Neural cell (in vitro differentiated cells): ENCODE results near the gene EYS.

ENCODE experiments used
- EP300 ChIP-seq: fragments of 450-650 bp; conservative IDR thresholded peaks from 2 replicates; pipeline ENCODE4 v1.6.1; 2014; ENCODE audit warnings: antibody characterized with exemption, mild to moderate bottlenecking, moderate library complexity; ENCODE audit not compliant: poor library complexity, severe bottlenecking
- EZH2 ChIP-seq: fragments of 200-600, 300-800 bp; shearing (Covaris generic), sonication (generic); IDR thresholded peaks from 2 replicates; pipeline ENCODE4 v1.6.1; 2014; ENCODE audit warnings: antibody characterized with exemption, low read length, borderline replicate concordance, mild to moderate bottlenecking; ENCODE audit not compliant: insufficient read depth, poor library complexity, severe bottlenecking
- POLR2AphosphoS5 ChIP-seq: IDR thresholded peaks from 2 replicates; pipeline ENCODE4 v1.6.1; 2012
- SMC3 ChIP-seq: fragments of 450-650 bp; conservative IDR thresholded peaks from 2 replicates; pipeline ENCODE4 v1.6.1; 2014; ENCODE audit warnings: antibody characterized with exemption, mild to moderate bottlenecking, moderate library complexity; ENCODE audit not compliant: poor library complexity
- TF ChIP-seq, protein P1 (sequence below): fragments of 450-650 bp; IDR thresholded peaks from 2 replicates; pipeline ENCODE4 v1.5.1; 2014; ENCODE audit warnings: antibody characterized with exemption, mild to moderate bottlenecking, moderate library complexity; ENCODE audit not compliant: poor library complexity, severe bottlenecking
- TF ChIP-seq, protein P2 (sequence below): IDR thresholded peaks from 2 replicates; pipeline ENCODE4 v1.6.1; 2012; ENCODE audit warnings: borderline replicate concordance

DNA sequence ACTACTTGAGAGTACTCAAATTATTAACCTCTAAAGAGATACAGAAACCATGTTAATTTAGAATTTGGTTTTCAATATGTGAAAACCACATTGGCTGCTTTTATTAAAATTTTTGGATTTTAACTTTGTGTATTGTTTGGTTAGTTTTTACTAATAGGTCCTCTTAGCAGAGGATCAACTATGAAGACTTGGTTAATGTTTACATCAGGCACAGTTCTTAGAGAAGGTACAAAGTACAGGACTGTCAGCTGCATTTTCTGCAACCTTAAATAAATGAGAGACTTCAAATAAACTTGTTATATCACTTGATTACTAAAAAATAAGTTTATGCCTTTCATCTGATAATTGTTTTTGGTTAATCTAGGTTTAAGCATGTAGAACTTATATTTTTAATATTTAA is 1982.3 kb downstream of the EYS start:
- TF ChIP-seq, protein P1, sequence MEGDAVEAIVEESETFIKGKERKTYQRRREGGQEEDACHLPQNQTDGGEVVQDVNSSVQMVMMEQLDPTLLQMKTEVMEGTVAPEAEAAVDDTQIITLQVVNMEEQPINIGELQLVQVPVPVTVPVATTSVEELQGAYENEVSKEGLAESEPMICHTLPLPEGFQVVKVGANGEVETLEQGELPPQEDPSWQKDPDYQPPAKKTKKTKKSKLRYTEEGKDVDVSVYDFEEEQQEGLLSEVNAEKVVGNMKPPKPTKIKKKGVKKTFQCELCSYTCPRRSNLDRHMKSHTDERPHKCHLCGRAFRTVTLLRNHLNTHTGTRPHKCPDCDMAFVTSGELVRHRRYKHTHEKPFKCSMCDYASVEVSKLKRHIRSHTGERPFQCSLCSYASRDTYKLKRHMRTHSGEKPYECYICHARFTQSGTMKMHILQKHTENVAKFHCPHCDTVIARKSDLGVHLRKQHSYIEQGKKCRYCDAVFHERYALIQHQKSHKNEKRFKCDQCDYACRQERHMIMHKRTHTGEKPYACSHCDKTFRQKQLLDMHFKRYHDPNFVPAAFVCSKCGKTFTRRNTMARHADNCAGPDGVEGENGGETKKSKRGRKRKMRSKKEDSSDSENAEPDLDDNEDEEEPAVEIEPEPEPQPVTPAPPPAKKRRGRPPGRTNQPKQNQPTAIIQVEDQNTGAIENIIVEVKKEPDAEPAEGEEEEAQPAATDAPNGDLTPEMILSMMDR = no peak
- no peak for TF ChIP-seq SMC3
- no peak for TF ChIP-seq EP300
- TF ChIP-seq EZH2 = no peak
- TF ChIP-seq POLR2AphosphoS5 = no peak
- TF ChIP-seq, protein P2, sequence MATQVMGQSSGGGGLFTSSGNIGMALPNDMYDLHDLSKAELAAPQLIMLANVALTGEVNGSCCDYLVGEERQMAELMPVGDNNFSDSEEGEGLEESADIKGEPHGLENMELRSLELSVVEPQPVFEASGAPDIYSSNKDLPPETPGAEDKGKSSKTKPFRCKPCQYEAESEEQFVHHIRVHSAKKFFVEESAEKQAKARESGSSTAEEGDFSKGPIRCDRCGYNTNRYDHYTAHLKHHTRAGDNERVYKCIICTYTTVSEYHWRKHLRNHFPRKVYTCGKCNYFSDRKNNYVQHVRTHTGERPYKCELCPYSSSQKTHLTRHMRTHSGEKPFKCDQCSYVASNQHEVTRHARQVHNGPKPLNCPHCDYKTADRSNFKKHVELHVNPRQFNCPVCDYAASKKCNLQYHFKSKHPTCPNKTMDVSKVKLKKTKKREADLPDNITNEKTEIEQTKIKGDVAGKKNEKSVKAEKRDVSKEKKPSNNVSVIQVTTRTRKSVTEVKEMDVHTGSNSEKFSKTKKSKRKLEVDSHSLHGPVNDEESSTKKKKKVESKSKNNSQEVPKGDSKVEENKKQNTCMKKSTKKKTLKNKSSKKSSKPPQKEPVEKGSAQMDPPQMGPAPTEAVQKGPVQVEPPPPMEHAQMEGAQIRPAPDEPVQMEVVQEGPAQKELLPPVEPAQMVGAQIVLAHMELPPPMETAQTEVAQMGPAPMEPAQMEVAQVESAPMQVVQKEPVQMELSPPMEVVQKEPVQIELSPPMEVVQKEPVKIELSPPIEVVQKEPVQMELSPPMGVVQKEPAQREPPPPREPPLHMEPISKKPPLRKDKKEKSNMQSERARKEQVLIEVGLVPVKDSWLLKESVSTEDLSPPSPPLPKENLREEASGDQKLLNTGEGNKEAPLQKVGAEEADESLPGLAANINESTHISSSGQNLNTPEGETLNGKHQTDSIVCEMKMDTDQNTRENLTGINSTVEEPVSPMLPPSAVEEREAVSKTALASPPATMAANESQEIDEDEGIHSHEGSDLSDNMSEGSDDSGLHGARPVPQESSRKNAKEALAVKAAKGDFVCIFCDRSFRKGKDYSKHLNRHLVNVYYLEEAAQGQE = no peak
